ENCODE results near the gene PYHIN1.

DNA sequence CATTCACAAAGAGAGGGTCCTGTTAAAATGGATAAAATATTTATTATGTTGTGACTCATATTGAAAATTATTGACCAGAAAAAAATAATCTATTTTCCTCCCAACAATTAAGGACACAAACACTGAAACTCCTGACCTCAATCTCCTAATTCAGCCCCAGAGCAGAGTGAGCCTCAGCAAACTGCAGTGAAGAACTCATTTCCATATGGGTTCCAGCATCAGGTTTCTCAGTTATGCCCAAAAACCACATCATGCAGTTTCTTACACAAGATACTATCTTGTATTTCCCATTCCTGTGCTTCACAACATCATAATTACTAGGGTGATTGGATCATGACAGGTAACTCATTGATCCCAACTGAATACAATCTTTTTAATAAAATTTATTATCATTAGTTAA is 15.4 kb downstream of the PYHIN1 start:
- TF ChIP-seq, protein P1, sequence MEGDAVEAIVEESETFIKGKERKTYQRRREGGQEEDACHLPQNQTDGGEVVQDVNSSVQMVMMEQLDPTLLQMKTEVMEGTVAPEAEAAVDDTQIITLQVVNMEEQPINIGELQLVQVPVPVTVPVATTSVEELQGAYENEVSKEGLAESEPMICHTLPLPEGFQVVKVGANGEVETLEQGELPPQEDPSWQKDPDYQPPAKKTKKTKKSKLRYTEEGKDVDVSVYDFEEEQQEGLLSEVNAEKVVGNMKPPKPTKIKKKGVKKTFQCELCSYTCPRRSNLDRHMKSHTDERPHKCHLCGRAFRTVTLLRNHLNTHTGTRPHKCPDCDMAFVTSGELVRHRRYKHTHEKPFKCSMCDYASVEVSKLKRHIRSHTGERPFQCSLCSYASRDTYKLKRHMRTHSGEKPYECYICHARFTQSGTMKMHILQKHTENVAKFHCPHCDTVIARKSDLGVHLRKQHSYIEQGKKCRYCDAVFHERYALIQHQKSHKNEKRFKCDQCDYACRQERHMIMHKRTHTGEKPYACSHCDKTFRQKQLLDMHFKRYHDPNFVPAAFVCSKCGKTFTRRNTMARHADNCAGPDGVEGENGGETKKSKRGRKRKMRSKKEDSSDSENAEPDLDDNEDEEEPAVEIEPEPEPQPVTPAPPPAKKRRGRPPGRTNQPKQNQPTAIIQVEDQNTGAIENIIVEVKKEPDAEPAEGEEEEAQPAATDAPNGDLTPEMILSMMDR (IDR thresholded peaks at IDR 0.05) = no peak
- TF ChIP-seq POLR2A (IDR thresholded peaks at IDR 0.05) = no peak
